Tibial nerve (tissue), 4 donors: ENCODE results near the gene DOCK2.

Source experiments
- EP300 ChIP-seq, 2 donors: sonication (generic); formaldehyde crosslinking; IDR thresholded peaks; one replicate each; pipeline ENCODE4 v1.6.1; 2017; ENCODE audit warnings: antibody characterized with exemption in 2 of 2, mild to moderate bottlenecking in 1 of 2
- POLR2A ChIP-seq, 2 donors: fragments of 450-650 bp; IDR thresholded peaks; one replicate each; pipeline ENCODE4 v1.6.1; 2017; ENCODE audit warnings: antibody characterized with exemption in 2 of 2, mild to moderate bottlenecking in 2 of 2, moderate library complexity in 2 of 2
- TF ChIP-seq, protein P1 (sequence below), 5 experiments: fragments of 200-600 bp in 3 of 5; fragments of 450-650 bp in 2 of 5; sonication (generic) in 3 of 5; IDR thresholded peaks; one replicate each; pipeline ENCODE4 v1.5.1; 2016 to 2019; ENCODE audit warnings: antibody characterized with exemption in 5 of 5, mild to moderate bottlenecking in 3 of 5, moderate library complexity in 2 of 5

DNA sequence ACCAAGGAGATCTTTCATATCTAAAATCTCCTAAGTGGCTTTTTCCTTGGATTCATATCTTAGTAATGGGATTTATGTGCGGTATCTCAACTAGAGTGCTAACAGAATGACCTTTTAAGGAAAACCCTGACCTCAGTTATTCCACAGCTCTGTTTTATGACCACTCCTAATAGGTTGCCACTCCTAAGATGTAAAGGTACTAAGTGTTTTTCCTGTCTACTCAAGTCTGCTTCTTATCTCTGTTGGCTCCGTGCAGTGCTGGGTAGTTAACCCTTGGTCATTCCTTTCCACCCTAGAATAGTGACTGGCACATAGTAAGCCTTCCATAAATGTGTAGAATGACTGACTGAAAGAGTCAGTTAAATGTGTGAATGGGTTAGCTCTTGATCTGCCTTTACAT, 161.4 kb downstream of the DOCK2 start:
- TF ChIP-seq, protein P1, sequence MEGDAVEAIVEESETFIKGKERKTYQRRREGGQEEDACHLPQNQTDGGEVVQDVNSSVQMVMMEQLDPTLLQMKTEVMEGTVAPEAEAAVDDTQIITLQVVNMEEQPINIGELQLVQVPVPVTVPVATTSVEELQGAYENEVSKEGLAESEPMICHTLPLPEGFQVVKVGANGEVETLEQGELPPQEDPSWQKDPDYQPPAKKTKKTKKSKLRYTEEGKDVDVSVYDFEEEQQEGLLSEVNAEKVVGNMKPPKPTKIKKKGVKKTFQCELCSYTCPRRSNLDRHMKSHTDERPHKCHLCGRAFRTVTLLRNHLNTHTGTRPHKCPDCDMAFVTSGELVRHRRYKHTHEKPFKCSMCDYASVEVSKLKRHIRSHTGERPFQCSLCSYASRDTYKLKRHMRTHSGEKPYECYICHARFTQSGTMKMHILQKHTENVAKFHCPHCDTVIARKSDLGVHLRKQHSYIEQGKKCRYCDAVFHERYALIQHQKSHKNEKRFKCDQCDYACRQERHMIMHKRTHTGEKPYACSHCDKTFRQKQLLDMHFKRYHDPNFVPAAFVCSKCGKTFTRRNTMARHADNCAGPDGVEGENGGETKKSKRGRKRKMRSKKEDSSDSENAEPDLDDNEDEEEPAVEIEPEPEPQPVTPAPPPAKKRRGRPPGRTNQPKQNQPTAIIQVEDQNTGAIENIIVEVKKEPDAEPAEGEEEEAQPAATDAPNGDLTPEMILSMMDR (IDR thresholded peaks at IDR 0.05), result no peak
- TF ChIP-seq POLR2A (IDR thresholded peaks at IDR 0.05), result no peak
- no peak for TF ChIP-seq EP300 (IDR thresholded peaks at IDR 0.05)
